HepG2 (cell line): ENCODE measurements around the gene APLF. TPM values are rescaled to one million over a fixed set of nuclear protein-coding genes. Genes with fewer than 3 reads are reported as not detected.

Experiments
- ASH2L ChIP-seq: fragments of 300-600, 200-600 bp; sonication (generic); IDR thresholded peaks from 2 replicates; pipeline ENCODE4 v1.7.0; 2017; ENCODE audit warnings: low read depth, mild to moderate bottlenecking, moderate library complexity, mixed read lengths, low read length; ENCODE audit not compliant: insufficient read length
- ATRX ChIP-seq: sonication (generic); formaldehyde crosslinking; IDR thresholded peaks from 2 replicates; pipeline ENCODE4 v1.4.0; 2020; ENCODE audit warnings: missing genetic modification reagents, borderline replicate concordance
- BRCA1 ChIP-seq: sonication (generic); formaldehyde crosslinking; IDR thresholded peaks from 2 replicates; pipeline ENCODE4 v1.4.0; 2020; ENCODE audit warnings: missing genetic modification reagents
- CBFB ChIP-seq: sonication (generic); formaldehyde crosslinking; IDR thresholded peaks from 2 replicates; pipeline ENCODE4 v1.4.0; 2020; ENCODE audit warnings: missing genetic modification reagents
- GABPB1 ChIP-seq: IDR thresholded peaks from 2 replicates; pipeline ENCODE4 v1.6.1; 2016; ENCODE audit warnings: mild to moderate bottlenecking, missing genetic modification reagents, moderate library complexity, missing compliant biosample characterization
- HIVEP1 ChIP-seq: sonication (generic); formaldehyde crosslinking; IDR thresholded peaks from 2 replicates; pipeline ENCODE4 v1.4.0; 2020; ENCODE audit warnings: mild to moderate bottlenecking, missing genetic modification reagents
- HNRNPK ChIP-seq: fragments of 200-400 bp; formaldehyde crosslinking; IDR thresholded peaks from 2 replicates; pipeline ENCODE4 v1.6.1; 2018; ENCODE audit warnings: low read length, low read depth, moderate library complexity, mild to moderate bottlenecking; ENCODE audit not compliant: poor library complexity, severe bottlenecking
- NAIF1 ChIP-seq: sonication (generic); formaldehyde crosslinking; IDR thresholded peaks from 2 replicates; pipeline ENCODE4 v1.5.0; 2020; ENCODE audit warnings: mild to moderate bottlenecking, missing genetic modification reagents, borderline replicate concordance
- NCOA5 ChIP-seq: sonication (generic); formaldehyde crosslinking; IDR thresholded peaks from 2 replicates; pipeline ENCODE4 v1.4.0; 2020; ENCODE audit warnings: missing genetic modification reagents
- NKX3-1 ChIP-seq: sonication (generic); formaldehyde crosslinking; IDR thresholded peaks from 2 replicates; pipeline ENCODE4 v1.5.0; 2020; ENCODE audit warnings: missing genetic modification reagents
- PHF8 ChIP-seq: sonication (generic); formaldehyde crosslinking; IDR thresholded peaks from 2 replicates; pipeline ENCODE4 v1.5.0; 2020; ENCODE audit warnings: missing genetic modification reagents
- SIN3B ChIP-seq: fragments of 150-350 bp; IDR thresholded peaks from 2 replicates; pipeline ENCODE4 v1.6.1; 2014; ENCODE audit warnings: low read length
- SNRNP70 ChIP-seq: fragments of 200-400 bp; formaldehyde crosslinking; IDR thresholded peaks from 2 replicates; pipeline ENCODE4 v1.6.1; 2017; ENCODE audit warnings: mild to moderate bottlenecking, low read depth, low read length, moderate library complexity
- TBP ChIP-seq: sonication (generic); formaldehyde crosslinking; IDR thresholded peaks from 2 replicates; pipeline ENCODE4 v1.5.0; 2020; ENCODE audit warnings: missing genetic modification reagents
- TCF12 ChIP-seq, 2 experiments: fragments of 450-650 bp in 1 of 2; sonication (generic) in 1 of 2; formaldehyde crosslinking in 1 of 2; IDR thresholded peaks; 2 replicates each; pipeline versions ENCODE4 v1.6.1 to v1.8.0; 2017 to 2022; ENCODE audit warnings: antibody characterized with exemption in 1 of 2, mild to moderate bottlenecking in 1 of 2, missing genetic modification reagents in 1 of 2, moderate library complexity in 1 of 2
- TEAD3 ChIP-seq: optimal IDR thresholded peaks from 2 replicates; pipeline ENCODE3; 2016; ENCODE audit warnings: borderline replicate concordance
- TGIF2 ChIP-seq: IDR thresholded peaks from 2 replicates; pipeline ENCODE4 v1.6.1; 2016; ENCODE audit warnings: control low read depth, missing compliant biosample characterization
- YEATS2 ChIP-seq: sonication (generic); formaldehyde crosslinking; IDR thresholded peaks from 2 replicates; pipeline ENCODE4 v1.4.0; 2020; ENCODE audit warnings: missing genetic modification reagents, borderline replicate concordance
- ZFP36 ChIP-seq: fragments of 150-350 bp; IDR thresholded peaks from 2 replicates; pipeline ENCODE4 v1.6.1; 2018; ENCODE audit warnings: borderline replicate concordance, low read length, low read depth; ENCODE audit not compliant: partially characterized antibody
- ZNF235 ChIP-seq: sonication (generic); formaldehyde crosslinking; IDR thresholded peaks from 2 replicates; pipeline ENCODE4 v1.8.1; 2023; ENCODE audit warnings: mild to moderate bottlenecking, missing genetic modification reagents, borderline replicate concordance
- ZNF326 ChIP-seq: sonication (generic); formaldehyde crosslinking; IDR thresholded peaks from 2 replicates; pipeline ENCODE4 v1.4.0; 2020; ENCODE audit warnings: missing genetic modification reagents, borderline replicate concordance
- polyA plus RNA-seq, 8 experiments: library from polyadenylated mRNA; depleted of rRNA in 3 of 8; stranded (reverse) in 7 of 8; unstranded in 1 of 8; fragments of >200 nt; fragmentation: Illumina TruSeq in 4 of 8; extraction: Trizol in 4 of 8; gene quantifications; 2 replicates each; pipeline versions ENCODE4 v1.2.1 to v1.2.3, GENCODE V29; 2011 to 2016; ENCODE audit warnings: low read depth in 4 of 8, missing spikeins in 1 of 8, mixed read lengths in 1 of 8; ENCODE audit not compliant: insufficient read depth in 1 of 8
- total RNA-seq, 5 experiments: library from RNA; depleted of rRNA; stranded (reverse); fragments of >200 nt; fragmentation: Illumina TruSeq; extraction: Trizol; gene quantifications; 2 replicates each; pipeline ENCODE4 v1.2.3, GENCODE V29; 2016; ENCODE audit warnings: low read depth in 1 of 5
- TF ChIP-seq, protein P1 (sequence below): sonication (generic); formaldehyde crosslinking; IDR thresholded peaks from 2 replicates; pipeline ENCODE4 v1.4.0; 2020; ENCODE audit warnings: missing genetic modification reagents
- TF ChIP-seq, protein P2 (sequence below): sonication (generic); formaldehyde crosslinking; IDR thresholded peaks from 2 replicates; pipeline ENCODE4 v1.4.0; 2020; ENCODE audit warnings: missing genetic modification reagents

APLF gene
- total and polyA plus RNA-seq, 2 of the 13 experiments (the other 11 are each of a cell fraction or from before 2014, with no cell fraction given) = 0.45 to 2.2 TPM

- TF ChIP-seq, protein P1, sequence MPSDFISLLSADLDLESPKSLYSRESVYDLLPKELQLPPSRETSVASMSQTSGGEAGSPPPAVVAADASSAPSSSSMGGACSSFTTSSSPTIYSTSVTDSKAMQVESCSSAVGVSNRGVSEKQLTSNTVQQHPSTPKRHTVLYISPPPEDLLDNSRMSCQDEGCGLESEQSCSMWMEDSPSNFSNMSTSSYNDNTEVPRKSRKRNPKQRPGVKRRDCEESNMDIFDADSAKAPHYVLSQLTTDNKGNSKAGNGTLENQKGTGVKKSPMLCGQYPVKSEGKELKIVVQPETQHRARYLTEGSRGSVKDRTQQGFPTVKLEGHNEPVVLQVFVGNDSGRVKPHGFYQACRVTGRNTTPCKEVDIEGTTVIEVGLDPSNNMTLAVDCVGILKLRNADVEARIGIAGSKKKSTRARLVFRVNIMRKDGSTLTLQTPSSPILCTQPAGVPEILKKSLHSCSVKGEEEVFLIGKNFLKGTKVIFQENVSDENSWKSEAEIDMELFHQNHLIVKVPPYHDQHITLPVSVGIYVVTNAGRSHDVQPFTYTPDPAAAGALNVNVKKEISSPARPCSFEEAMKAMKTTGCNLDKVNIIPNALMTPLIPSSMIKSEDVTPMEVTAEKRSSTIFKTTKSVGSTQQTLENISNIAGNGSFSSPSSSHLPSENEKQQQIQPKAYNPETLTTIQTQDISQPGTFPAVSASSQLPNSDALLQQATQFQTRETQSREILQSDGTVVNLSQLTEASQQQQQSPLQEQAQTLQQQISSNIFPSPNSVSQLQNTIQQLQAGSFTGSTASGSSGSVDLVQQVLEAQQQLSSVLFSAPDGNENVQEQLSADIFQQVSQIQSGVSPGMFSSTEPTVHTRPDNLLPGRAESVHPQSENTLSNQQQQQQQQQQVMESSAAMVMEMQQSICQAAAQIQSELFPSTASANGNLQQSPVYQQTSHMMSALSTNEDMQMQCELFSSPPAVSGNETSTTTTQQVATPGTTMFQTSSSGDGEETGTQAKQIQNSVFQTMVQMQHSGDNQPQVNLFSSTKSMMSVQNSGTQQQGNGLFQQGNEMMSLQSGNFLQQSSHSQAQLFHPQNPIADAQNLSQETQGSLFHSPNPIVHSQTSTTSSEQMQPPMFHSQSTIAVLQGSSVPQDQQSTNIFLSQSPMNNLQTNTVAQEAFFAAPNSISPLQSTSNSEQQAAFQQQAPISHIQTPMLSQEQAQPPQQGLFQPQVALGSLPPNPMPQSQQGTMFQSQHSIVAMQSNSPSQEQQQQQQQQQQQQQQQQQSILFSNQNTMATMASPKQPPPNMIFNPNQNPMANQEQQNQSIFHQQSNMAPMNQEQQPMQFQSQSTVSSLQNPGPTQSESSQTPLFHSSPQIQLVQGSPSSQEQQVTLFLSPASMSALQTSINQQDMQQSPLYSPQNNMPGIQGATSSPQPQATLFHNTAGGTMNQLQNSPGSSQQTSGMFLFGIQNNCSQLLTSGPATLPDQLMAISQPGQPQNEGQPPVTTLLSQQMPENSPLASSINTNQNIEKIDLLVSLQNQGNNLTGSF (CRISPR knock-in tag) = peak; percentile 78; the same call in 1 of the 2 replicates
- TF ChIP-seq TCF12 (IDR thresholded peaks at IDR 0.05) (no peak), TCF12 (CRISPR knock-in tag; IDR thresholded peaks at IDR 0.05) (peak; percentile 93; the same call in 1 of the 2 replicates), SNRNP70 (no peak), NKX3-1 (CRISPR knock-in tag) (no peak; the same call in none of the 2 replicates), CBFB (CRISPR knock-in tag) (peak; percentile 55; the same call in 1 of the 2 replicates), NAIF1 (CRISPR knock-in tag) (peak; percentile 76), HNRNPK (peak; percentile 61), NCOA5 (no peak), ZFP36 (no peak), BRCA1 (CRISPR knock-in tag) (peak; percentile 66; the same call in 1 of the 2 replicates), SIN3B (peak; percentile 66; the same call in 1 of the 2 replicates), ZNF326 (CRISPR knock-in tag) (no peak), GABPB1 (CRISPR knock-in tag) (peak; percentile 83), PHF8 (CRISPR knock-in tag) (peak; percentile 98), TEAD3 (CRISPR knock-in tag) (no peak), YEATS2 (CRISPR knock-in tag) (peak; percentile 78; the same call in 1 of the 2 replicates), TGIF2 (CRISPR knock-in tag) (peak; percentile 85), ZNF235 (CRISPR knock-in tag) (0 out of 2 replicates have a peak, but pooled peaks have one; percentile 67), ASH2L (peak; percentile 85), TBP (0 out of 2 replicates have a peak, but pooled peaks have one; percentile 52), HIVEP1 (CRISPR knock-in tag) (peak; percentile 100), ATRX (CRISPR knock-in tag) (no peak)
- TF ChIP-seq, protein P2, sequence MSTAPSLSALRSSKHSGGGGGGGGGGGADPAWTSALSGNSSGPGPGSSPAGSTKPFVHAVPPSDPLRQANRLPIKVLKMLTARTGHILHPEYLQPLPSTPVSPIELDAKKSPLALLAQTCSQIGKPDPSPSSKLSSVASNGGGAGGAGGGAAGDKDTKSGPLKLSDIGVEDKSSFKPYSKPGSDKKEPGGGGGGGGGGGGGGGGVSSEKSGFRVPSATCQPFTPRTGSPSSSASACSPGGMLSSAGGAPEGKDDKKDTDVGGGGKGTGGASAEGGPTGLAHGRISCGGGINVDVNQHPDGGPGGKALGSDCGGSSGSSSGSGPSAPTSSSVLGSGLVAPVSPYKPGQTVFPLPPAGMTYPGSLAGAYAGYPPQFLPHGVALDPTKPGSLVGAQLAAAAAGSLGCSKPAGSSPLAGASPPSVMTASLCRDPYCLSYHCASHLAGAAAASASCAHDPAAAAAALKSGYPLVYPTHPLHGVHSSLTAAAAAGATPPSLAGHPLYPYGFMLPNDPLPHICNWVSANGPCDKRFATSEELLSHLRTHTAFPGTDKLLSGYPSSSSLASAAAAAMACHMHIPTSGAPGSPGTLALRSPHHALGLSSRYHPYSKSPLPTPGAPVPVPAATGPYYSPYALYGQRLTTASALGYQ (CRISPR knock-in tag) = peak; percentile 72
Measured at GRCh38 chr2:68467077-68467960, at the start of gene APLF, which contains the start of gene FBXO48 (continued).
